ENCODE results near the gene USP31.

- TF ChIP-seq GLIS3 (CRISPR knock-in tag; IDR thresholded peaks at IDR 0.05) (no peak), PATZ1 (CRISPR knock-in tag; IDR thresholded peaks at IDR 0.05; ENCODE audit: borderline replicate concordance) (no peak), CREB5 (CRISPR knock-in tag; IDR thresholded peaks at IDR 0.05; ENCODE audit: low read depth) (no peak), RARB (CRISPR knock-in tag; IDR thresholded peaks at IDR 0.05) (no peak), ZFP3 (CRISPR knock-in tag; IDR thresholded peaks at IDR 0.05) (no peak), ISL1 (CRISPR knock-in tag; IDR thresholded peaks at IDR 0.05) (no peak), ARNTL (CRISPR knock-in tag; IDR thresholded peaks at IDR 0.05; ENCODE audit: borderline replicate concordance, low read depth) (no peak), ESRRG (CRISPR knock-in tag; IDR thresholded peaks at IDR 0.05) (no peak), TOX (CRISPR knock-in tag; IDR thresholded peaks at IDR 0.05; ENCODE audit: borderline replicate concordance) (no peak), PPARA (CRISPR knock-in tag; IDR thresholded peaks at IDR 0.05; ENCODE audit: borderline replicate concordance) (no peak), ZFP30 (CRISPR knock-in tag; IDR thresholded peaks at IDR 0.05) (no peak), TSHZ2 (CRISPR knock-in tag; IDR thresholded peaks at IDR 0.05) (no peak)
Measured at GRCh38 chr16:23181506-23181905, 32.3 kb upstream of the USP31 start.

Data from SK-N-SH treated with all-trans-retinoic acid at 6 μM for 48 hours (cell line).